ENCODE results near the gene ARHGAP22. TPM values are rescaled to one million over a fixed set of nuclear protein-coding genes. Genes with fewer than 3 reads are reported as not detected.

ARHGAP22 gene
- polyA plus RNA-seq, 1 donor from 2014 or later, result 0.15 TPM

DNA sequence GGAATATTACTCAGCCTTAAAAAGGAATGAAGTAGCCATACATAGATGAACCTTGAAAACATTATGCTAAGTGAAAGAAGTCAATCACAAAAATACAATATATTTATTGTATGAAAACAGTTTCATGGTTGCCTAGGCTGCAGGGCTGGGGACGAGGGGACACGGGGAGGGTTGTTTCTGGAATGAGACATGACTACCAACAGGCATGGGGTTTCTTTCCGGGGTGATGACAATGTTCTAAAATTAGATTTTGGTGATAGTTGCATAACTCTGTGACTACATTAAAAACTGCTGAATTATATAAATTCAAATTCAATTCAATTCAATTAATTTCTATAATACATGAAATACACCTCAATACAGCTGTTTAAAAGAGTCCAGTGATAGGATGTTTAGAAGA lies 88.0 kb downstream of the ARHGAP22 start:
- Histone ChIP-seq H2AFZ (ENCODE audit: low read depth, low read length) (no peak overlapping the region), H3K9me2 (ENCODE audit: insufficient read depth, low read length) (no peaks in the 10 kb centered on the region), H3F3A (ENCODE audit: insufficient read depth, low read length, poor library complexity, severe bottlenecking) (no peaks in the 10 kb centered on the region), H3K27me3 (ENCODE audit: insufficient read depth, low read depth, low read length) (peaks cover 4% of the 10 kb centered on the region), H3K9me3 (ENCODE audit: low read length) (no peaks in the 10 kb centered on the region), H3K79me2 (replicated peaks; ENCODE audit: insufficient read depth, low read length) (no peaks in the 10 kb centered on the region), H3K4me2 (ENCODE audit: low read length) (no peak overlapping the region), H3K27ac (ENCODE audit: low read length) (no peak overlapping the region), H3K36me3 (ENCODE audit: insufficient read depth, low read length) (no peaks in the 10 kb centered on the region), H3K4me3 (ENCODE audit: low read length) (no peak overlapping the region), H3K9ac (ENCODE audit: low read length) (no peak overlapping the region), H4K20me1 (ENCODE audit: insufficient read depth) (no peaks in the 10 kb centered on the region)
- no peak for TF ChIP-seq RAD21 (conservative IDR thresholded peaks at IDR 0.05)
- no peak for TF ChIP-seq TAF1 (IDR thresholded peaks at IDR 0.05; ENCODE audit: low read depth)
- TF ChIP-seq EZH2 (IDR thresholded peaks at IDR 0.05; ENCODE audit: borderline replicate concordance, insufficient read depth, low read length, poor library complexity, severe bottlenecking), result no peak
- no peak for TF ChIP-seq MXI1 (conservative IDR thresholded peaks at IDR 0.05; ENCODE audit: poor library complexity, severe bottlenecking)
- no peak for TF ChIP-seq SMC3 (conservative IDR thresholded peaks at IDR 0.05; ENCODE audit: poor library complexity)
- no peak for TF ChIP-seq EP300 (conservative IDR thresholded peaks at IDR 0.05; ENCODE audit: poor library complexity, severe bottlenecking)
- TF ChIP-seq, protein P1, sequence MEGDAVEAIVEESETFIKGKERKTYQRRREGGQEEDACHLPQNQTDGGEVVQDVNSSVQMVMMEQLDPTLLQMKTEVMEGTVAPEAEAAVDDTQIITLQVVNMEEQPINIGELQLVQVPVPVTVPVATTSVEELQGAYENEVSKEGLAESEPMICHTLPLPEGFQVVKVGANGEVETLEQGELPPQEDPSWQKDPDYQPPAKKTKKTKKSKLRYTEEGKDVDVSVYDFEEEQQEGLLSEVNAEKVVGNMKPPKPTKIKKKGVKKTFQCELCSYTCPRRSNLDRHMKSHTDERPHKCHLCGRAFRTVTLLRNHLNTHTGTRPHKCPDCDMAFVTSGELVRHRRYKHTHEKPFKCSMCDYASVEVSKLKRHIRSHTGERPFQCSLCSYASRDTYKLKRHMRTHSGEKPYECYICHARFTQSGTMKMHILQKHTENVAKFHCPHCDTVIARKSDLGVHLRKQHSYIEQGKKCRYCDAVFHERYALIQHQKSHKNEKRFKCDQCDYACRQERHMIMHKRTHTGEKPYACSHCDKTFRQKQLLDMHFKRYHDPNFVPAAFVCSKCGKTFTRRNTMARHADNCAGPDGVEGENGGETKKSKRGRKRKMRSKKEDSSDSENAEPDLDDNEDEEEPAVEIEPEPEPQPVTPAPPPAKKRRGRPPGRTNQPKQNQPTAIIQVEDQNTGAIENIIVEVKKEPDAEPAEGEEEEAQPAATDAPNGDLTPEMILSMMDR (IDR thresholded peaks at IDR 0.05; ENCODE audit: poor library complexity, severe bottlenecking), result no peak
- no peak for TF ChIP-seq POLR2AphosphoS5 (IDR thresholded peaks at IDR 0.05)

DNA sequence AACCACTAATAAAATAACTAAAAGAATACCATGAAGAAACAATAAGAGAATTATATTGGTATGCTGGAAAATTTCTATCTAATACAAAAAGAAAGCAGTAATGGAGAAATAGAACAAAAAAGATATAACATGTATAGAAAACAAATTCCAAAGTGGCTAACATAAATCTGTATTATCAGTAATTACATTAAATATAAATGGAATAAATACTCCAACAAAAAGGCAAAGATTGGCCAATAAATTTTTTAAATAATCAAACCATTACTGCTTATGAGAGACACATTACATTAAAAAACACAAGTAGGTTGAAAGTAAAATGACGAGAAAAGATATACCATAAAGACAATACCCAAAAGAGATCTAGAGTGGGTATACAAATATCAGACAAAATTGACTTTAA lies 90.0 kb downstream of the ARHGAP22 start:
- H3K9me2 ChIP-seq (ENCODE audit: insufficient read depth, low read length), result no peaks in the 10 kb centered on the region
- H3K36me3 ChIP-seq (ENCODE audit: insufficient read depth, low read length), result no peaks in the 10 kb centered on the region
- no peak overlapping the region for H3K27ac ChIP-seq (ENCODE audit: low read length)
- TF ChIP-seq MXI1 (conservative IDR thresholded peaks at IDR 0.05; ENCODE audit: poor library complexity, severe bottlenecking), result no peak
- TF ChIP-seq EZH2 (IDR thresholded peaks at IDR 0.05; ENCODE audit: borderline replicate concordance, insufficient read depth, low read length, poor library complexity, severe bottlenecking), result no peak
- no peak for TF ChIP-seq SMC3 (conservative IDR thresholded peaks at IDR 0.05; ENCODE audit: poor library complexity)
- TF ChIP-seq TAF1 (IDR thresholded peaks at IDR 0.05; ENCODE audit: low read depth), result no peak
- TF ChIP-seq, protein P2, sequence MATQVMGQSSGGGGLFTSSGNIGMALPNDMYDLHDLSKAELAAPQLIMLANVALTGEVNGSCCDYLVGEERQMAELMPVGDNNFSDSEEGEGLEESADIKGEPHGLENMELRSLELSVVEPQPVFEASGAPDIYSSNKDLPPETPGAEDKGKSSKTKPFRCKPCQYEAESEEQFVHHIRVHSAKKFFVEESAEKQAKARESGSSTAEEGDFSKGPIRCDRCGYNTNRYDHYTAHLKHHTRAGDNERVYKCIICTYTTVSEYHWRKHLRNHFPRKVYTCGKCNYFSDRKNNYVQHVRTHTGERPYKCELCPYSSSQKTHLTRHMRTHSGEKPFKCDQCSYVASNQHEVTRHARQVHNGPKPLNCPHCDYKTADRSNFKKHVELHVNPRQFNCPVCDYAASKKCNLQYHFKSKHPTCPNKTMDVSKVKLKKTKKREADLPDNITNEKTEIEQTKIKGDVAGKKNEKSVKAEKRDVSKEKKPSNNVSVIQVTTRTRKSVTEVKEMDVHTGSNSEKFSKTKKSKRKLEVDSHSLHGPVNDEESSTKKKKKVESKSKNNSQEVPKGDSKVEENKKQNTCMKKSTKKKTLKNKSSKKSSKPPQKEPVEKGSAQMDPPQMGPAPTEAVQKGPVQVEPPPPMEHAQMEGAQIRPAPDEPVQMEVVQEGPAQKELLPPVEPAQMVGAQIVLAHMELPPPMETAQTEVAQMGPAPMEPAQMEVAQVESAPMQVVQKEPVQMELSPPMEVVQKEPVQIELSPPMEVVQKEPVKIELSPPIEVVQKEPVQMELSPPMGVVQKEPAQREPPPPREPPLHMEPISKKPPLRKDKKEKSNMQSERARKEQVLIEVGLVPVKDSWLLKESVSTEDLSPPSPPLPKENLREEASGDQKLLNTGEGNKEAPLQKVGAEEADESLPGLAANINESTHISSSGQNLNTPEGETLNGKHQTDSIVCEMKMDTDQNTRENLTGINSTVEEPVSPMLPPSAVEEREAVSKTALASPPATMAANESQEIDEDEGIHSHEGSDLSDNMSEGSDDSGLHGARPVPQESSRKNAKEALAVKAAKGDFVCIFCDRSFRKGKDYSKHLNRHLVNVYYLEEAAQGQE (IDR thresholded peaks at IDR 0.05; ENCODE audit: borderline replicate concordance), result no peak
- no peak for TF ChIP-seq POLR2AphosphoS5 (IDR thresholded peaks at IDR 0.05)
- TF ChIP-seq EP300 (conservative IDR thresholded peaks at IDR 0.05; ENCODE audit: poor library complexity, severe bottlenecking), result no peak
- no peak for TF ChIP-seq RAD21 (conservative IDR thresholded peaks at IDR 0.05)
- TF ChIP-seq, protein P1 (IDR thresholded peaks at IDR 0.05; ENCODE audit: poor library complexity, severe bottlenecking), result no peak
- H3K4me3 ChIP-seq (ENCODE audit: low read length), result no peak overlapping the region
- H3K79me2 ChIP-seq (replicated peaks; ENCODE audit: insufficient read depth, low read length), result no peaks in the 10 kb centered on the region
- H4K20me1 ChIP-seq (ENCODE audit: insufficient read depth), result no peaks in the 10 kb centered on the region
- H3K9me3 ChIP-seq (ENCODE audit: low read length), result no peaks in the 10 kb centered on the region
- H2AFZ ChIP-seq (ENCODE audit: low read depth, low read length), result no peak overlapping the region
- no peak overlapping the region for H3K9ac ChIP-seq (ENCODE audit: low read length)
- H3K27me3 ChIP-seq (ENCODE audit: insufficient read depth, low read depth, low read length), result no peaks in the 10 kb centered on the region
- H3F3A ChIP-seq (ENCODE audit: insufficient read depth, low read length, poor library complexity, severe bottlenecking), result no peaks in the 10 kb centered on the region
- H3K4me2 ChIP-seq (ENCODE audit: low read length), result no peak overlapping the region

All from neural cell (in vitro differentiated cells).